Activated CD4-positive, alpha-beta T cell treated with anti-CD3 and anti-CD28 coated beads, Interleukin-2, amount 10 ng/mL, durations not matched to agents 7 days and 5 days (primary cell): Measurements from ENCODE around the gene GATAD2B. TPM values are rescaled to one million over a fixed set of nuclear protein-coding genes. Genes with fewer than 3 reads are reported as not detected.
A peak's percentile ranks its signal among the peaks of the same experiment; 100 is the strongest.
"Not testable (repeated sequence)": the region's sequence is repeated elsewhere in the genome, so short reads cannot be mapped to it uniquely, and the experiment has no call there.

Experiments used
- CTCF ChIA-PET: fragments of 350-600 bp; sonication (Branson Sonifier 250); formaldehyde crosslinking; loops from one replicate; lab custom pipeline; 2021; ENCODE audit warnings: antibody characterized with exemption; lab: Charles Lee
- POLR2A ChIA-PET: fragments of 350-600 bp; sonication (Branson Sonifier 250); formaldehyde crosslinking; loops from one replicate; lab custom pipeline; 2021; ENCODE audit warnings: antibody characterized with exemption; lab: Charles Lee
- DNase-seq: peaks from one replicate; pipeline ENCODE4 v3.0.0-alpha.2; 2020
- H3K27ac Mint-ChIP-seq: one replicate; pipeline ENCODE4 v1.8.0; 2021; ENCODE audit warnings: mild to moderate bottlenecking, moderate library complexity, mixed read lengths
- H3K27me3 Mint-ChIP-seq: one replicate; pipeline ENCODE4 v1.8.0; 2021; ENCODE audit warnings: mixed read lengths
- H3K36me3 Mint-ChIP-seq: one replicate; pipeline ENCODE4 v1.8.0; 2021; ENCODE audit warnings: low read depth, mixed read lengths
- H3K4me1 Mint-ChIP-seq: one replicate; pipeline ENCODE4 v1.8.0; 2021; ENCODE audit warnings: mixed read lengths
- H3K4me3 Mint-ChIP-seq: one replicate; pipeline ENCODE4 v1.8.0; 2021; ENCODE audit warnings: mild to moderate bottlenecking, moderate library complexity, mixed read lengths
- H3K9me3 Mint-ChIP-seq: one replicate; pipeline ENCODE4 v1.8.0; 2021; ENCODE audit warnings: mixed read lengths
- total RNA-seq, 2 experiments: library from RNA; stranded (reverse); gene quantifications; one replicate each; pipeline ENCODE4 v1.2.3, GENCODE V29; 2021

Gene GATAD2B
- total RNA-seq, 2 experiments from 2014 or later: 73.4 to 75.4 TPM

- Mint-ChIP-seq H3K36me3 (peaks cover 23% of the 10 kb centered on the region), H3K27ac (no peak overlapping the region), H3K9me3 (no peaks in the 10 kb centered on the region), H3K4me1 (peaks cover 13% of the 10 kb centered on the region), H3K4me3 (no peak overlapping the region), H3K27me3 (no peaks in the 10 kb centered on the region)
- CTCF ChIA-PET: interaction anchor here (1.7 kb wide), 1 partner anchor 24 kb away, joined by 4 read pairs; no protein-coding TSS in a partner anchor
- no peak for DNase-seq
- POLR2A ChIA-PET: no interaction called here
Observed at GRCh38 chr1:153841463-153841994, 81.2 kb downstream of the GATAD2B start.

GRCh38 chr1:153840774-153841173 lies 82.0 kb downstream of the GATAD2B start:
- H3K27me3 Mint-ChIP-seq, DNase-seq, POLR2A ChIA-PET, H3K9me3 Mint-ChIP-seq, H3K4me3 Mint-ChIP-seq, H3K27ac Mint-ChIP-seq: not testable (repeated sequence)
- CTCF ChIA-PET: interaction anchor here (1.7 kb wide), 1 partner anchor 23 kb away, joined by 4 read pairs; no protein-coding TSS in a partner anchor
- Mint-ChIP-seq H3K36me3 (peaks cover 21% of the 10 kb centered on the region), H3K4me1 (peaks cover 13% of the 10 kb centered on the region)

GRCh38 chr1:153833968-153834367 lies 88.8 kb downstream of the GATAD2B start:
- H3K27me3 Mint-ChIP-seq, H3K9me3 Mint-ChIP-seq, DNase-seq, H3K27ac Mint-ChIP-seq, H3K4me3 Mint-ChIP-seq, H3K4me1 Mint-ChIP-seq, POLR2A ChIA-PET: not testable (repeated sequence)
- peaks cover 17% of the 10 kb centered on the region for H3K36me3 Mint-ChIP-seq
- CTCF ChIA-PET: interaction anchor here (0.8 to 1.8 kb wide), 3 partner anchors 13 to 113 kb away, joined by 3 to 4 read pairs (median 4); partner anchors contain the start of gene DENND4B

GRCh38 chr1:153833171-153833570 lies 89.6 kb downstream of the GATAD2B start:
- CTCF ChIA-PET: interaction anchor here (0.5 to 1.8 kb wide), 6 partner anchors 12 to 264 kb away, joined by 3 to 4 read pairs (median 4); partner anchors contain the start of gene JTB
- no peak for DNase-seq
- Mint-ChIP-seq H3K27ac (no peak overlapping the region), H3K4me3 (no peak overlapping the region), H3K36me3 (peaks cover 14% of the 10 kb centered on the region), H3K4me1 (peaks cover 6% of the 10 kb centered on the region), H3K27me3 (no peaks in the 10 kb centered on the region), H3K9me3 (no peaks in the 10 kb centered on the region)
- POLR2A ChIA-PET: no interaction called here

- Mint-ChIP-seq H3K27me3 (no peaks in the 10 kb centered on the region), H3K9me3 (no peaks in the 10 kb centered on the region), H3K4me1 (peaks cover 4% of the 10 kb centered on the region), H3K4me3 (no peak overlapping the region), H3K36me3 (peaks cover 21% of the 10 kb centered on the region), H3K27ac (no peak overlapping the region)
- no peak for DNase-seq
- POLR2A ChIA-PET: no interaction called here
- CTCF ChIA-PET: interaction anchor here (0.6 to 1.8 kb wide), 4 partner anchors 11 to 90 kb away, joined by 3 to 4 read pairs (median 3); no protein-coding TSS in a partner anchor
Observed at GRCh38 chr1:153832293-153832692, 90.5 kb downstream of the GATAD2B start.

- Mint-ChIP-seq H3K4me3 (no peak overlapping the region), H3K36me3 (peaks cover 18% of the 10 kb centered on the region), H3K4me1 (peaks cover 4% of the 10 kb centered on the region), H3K27ac (peak overlapping the region; percentile 71), H3K27me3 (no peaks in the 10 kb centered on the region), H3K9me3 (no peaks in the 10 kb centered on the region)
- ChIA-PET CTCF (interaction anchor here (1.0 kb wide), 1 partner anchor 35 kb away, joined by 3 read pairs; no protein-coding TSS in a partner anchor), POLR2A (no interaction called here)
- no peak for DNase-seq
Observed at GRCh38 chr1:153831026-153831425, 91.7 kb downstream of the GATAD2B start.

GRCh38 chr1:153827168-153827964 lies 95.4 kb downstream of the GATAD2B start:
- CTCF ChIA-PET: interaction anchor here (0.6 to 2.0 kb wide), 6 partner anchors 10 to 177 kb away, joined by 3 to 7 read pairs (median 4); no protein-coding TSS in a partner anchor

GRCh38 chr1:153818876-153819275 lies 103.9 kb downstream of the GATAD2B start:
- POLR2A ChIA-PET: no interaction called here
- H3K27ac Mint-ChIP-seq: peak overlapping the region; percentile 61
- peaks cover 33% of the 10 kb centered on the region for H3K36me3 Mint-ChIP-seq

More at GRCh38 chr1:153827168-153827964, 95.4 kb downstream of the GATAD2B start:
- DNase-seq: no peak
- Mint-ChIP-seq H3K27me3 (no peaks in the 10 kb centered on the region), H3K4me1 (no peaks in the 10 kb centered on the region), H3K4me3 (no peak overlapping the region), H3K27ac (no peak overlapping the region), H3K36me3 (peaks cover 23% of the 10 kb centered on the region), H3K9me3 (no peaks in the 10 kb centered on the region)
- POLR2A ChIA-PET: no interaction called here

GRCh38 chr1:153816283-153816889 lies 106.4 kb downstream of the GATAD2B start:
- H3K9me3 Mint-ChIP-seq: no peaks in the 10 kb centered on the region
- ChIA-PET CTCF (interaction anchor here (0.6 to 1.6 kb wide), 2 partner anchors 56 to 207 kb away, joined by 6 read pairs; no protein-coding TSS in a partner anchor), POLR2A (no interaction called here)
- no peak overlapping the region for H3K4me3 Mint-ChIP-seq
- no peak for DNase-seq
- peaks cover 39% of the 10 kb centered on the region for H3K36me3 Mint-ChIP-seq
- H3K4me1 Mint-ChIP-seq: no peaks in the 10 kb centered on the region
- H3K27ac Mint-ChIP-seq: no peak overlapping the region
- H3K27me3 Mint-ChIP-seq: no peaks in the 10 kb centered on the region

More at GRCh38 chr1:153818876-153819275, 103.9 kb downstream of the GATAD2B start:
- Mint-ChIP-seq H3K9me3 (no peaks in the 10 kb centered on the region), H3K27me3 (no peaks in the 10 kb centered on the region), H3K4me3 (no peak overlapping the region), H3K4me1 (no peaks in the 10 kb centered on the region)
- CTCF ChIA-PET: interaction anchor here (1.2 kb wide), 1 partner anchor 8 kb away, joined by 3 read pairs; no protein-coding TSS in a partner anchor
- no peak for DNase-seq

- H3K9me3 Mint-ChIP-seq: no peaks in the 10 kb centered on the region
- DNase-seq: no peak
- H3K27ac Mint-ChIP-seq: peak overlapping the region; percentile 77
- H3K27me3 Mint-ChIP-seq: no peaks in the 10 kb centered on the region
- H3K36me3 Mint-ChIP-seq: peaks cover 40% of the 10 kb centered on the region
- H3K4me3 Mint-ChIP-seq: no peak overlapping the region
- CTCF ChIA-PET: interaction anchor here (0.7 to 2.0 kb wide), 3 partner anchors 9 to 117 kb away, joined by 3 to 8 read pairs (median 3); partner anchors contain the start of gene GATAD2B
- peaks cover 39% of the 10 kb centered on the region for H3K4me1 Mint-ChIP-seq
- POLR2A ChIA-PET: no interaction called here
Observed at GRCh38 chr1:153805886-153806719, 116.7 kb downstream of the GATAD2B start.

GRCh38 chr1:153805042-153805745 lies 117.6 kb downstream of the GATAD2B start:
- H3K36me3 Mint-ChIP-seq: peaks cover 39% of the 10 kb centered on the region
- H3K27me3 Mint-ChIP-seq: no peaks in the 10 kb centered on the region
- peaks cover 39% of the 10 kb centered on the region for H3K4me1 Mint-ChIP-seq
- DNase-seq: peak; percentile 83
- H3K27ac Mint-ChIP-seq: peak overlapping the region; percentile 77
- H3K9me3 Mint-ChIP-seq: no peaks in the 10 kb centered on the region
- H3K4me3 Mint-ChIP-seq: peak overlapping the region; percentile 14
- POLR2A ChIA-PET: no interaction called here
- CTCF ChIA-PET: interaction anchor here (0.6 to 3.4 kb wide), 5 partner anchors 12 to 1656 kb away, joined by 3 to 12 read pairs (median 3); partner anchors contain the start of gene DENND4B
